GM12878 (cell line): Measurements from ENCODE around the gene PCIF1.

ENCODE experiments used
- BCL11A ChIP-seq: IDR thresholded peaks from 2 replicates; pipeline ENCODE4 v1.6.1; 2011; ENCODE audit warnings: low read depth, low read length
- BMI1 ChIP-seq: fragments of 450-650 bp; IDR thresholded peaks from 2 replicates; pipeline ENCODE4 v1.6.1; 2016; ENCODE audit warnings: mild to moderate bottlenecking, moderate library complexity, borderline replicate concordance
- CHD1 ChIP-seq: IDR thresholded peaks from 2 replicates; pipeline ENCODE4 v1.6.1; 2012; ENCODE audit warnings: low read depth, low read length, improper control_type of control experiment
- JUNB ChIP-seq: IDR thresholded peaks from 2 replicates; pipeline ENCODE4 v1.6.1; 2016; ENCODE audit warnings: antibody characterized with exemption, mild to moderate bottlenecking
- JUND ChIP-seq: IDR thresholded peaks from 2 replicates; pipeline ENCODE4 v1.6.1; 2012; ENCODE audit warnings: low read depth, mild to moderate bottlenecking, low read length, improper control_type of control experiment, moderate library complexity
- KAT2A ChIP-seq: conservative IDR thresholded peaks from 2 replicates; pipeline ENCODE4 v1.6.1; 2011; ENCODE audit warnings: low read depth, low read length; ENCODE audit not compliant: control insufficient read depth
- RAD21 ChIP-seq: IDR thresholded peaks from 2 replicates; pipeline ENCODE4 v1.6.1; 2011; ENCODE audit warnings: mild to moderate bottlenecking, low read depth, low read length, moderate library complexity; ENCODE audit not compliant: insufficient read depth
- RAD51 ChIP-seq: fragments of 450-650 bp; IDR thresholded peaks from 2 replicates; pipeline ENCODE4 v1.6.1; 2016; ENCODE audit warnings: moderate library complexity, mild to moderate bottlenecking, inconsistent platforms
- SIN3A ChIP-seq: IDR thresholded peaks from 2 replicates; pipeline ENCODE4 v1.6.1; 2012; ENCODE audit warnings: low read depth, low read length, improper control_type of control experiment
- SMC3 ChIP-seq: IDR thresholded peaks from 2 replicates; pipeline ENCODE4 v1.6.1; 2011; ENCODE audit warnings: low read length, improper control_type of control experiment, borderline replicate concordance
- TAF1 ChIP-seq: IDR thresholded peaks from 2 replicates; pipeline ENCODE4 v1.6.1; 2011; ENCODE audit warnings: mild to moderate bottlenecking, low read depth, low read length, borderline replicate concordance
- TF ChIP-seq, protein P1 (sequence below), 3 experiments: IDR thresholded peaks in 2 of 3; conservative IDR thresholded peaks in 1 of 3; 2 replicates each; pipeline ENCODE4 v1.5.1; 2011; ENCODE audit warnings: low read depth in 3 of 3, low read length in 3 of 3, mild to moderate bottlenecking in 3 of 3, control low read depth in 2 of 3, moderate library complexity in 2 of 3, inconsistent platforms in 1 of 3, mixed read lengths in 1 of 3; ENCODE audit not compliant: control insufficient read depth in 2 of 3, insufficient read depth in 1 of 3; ENCODE audit errors: extremely low read depth in 1 of 3
- TF ChIP-seq, protein P2 (sequence below): fragments of 450-650 bp; IDR thresholded peaks from 2 replicates; pipeline ENCODE4 v1.6.1; 2017; ENCODE audit warnings: mild to moderate bottlenecking, low read depth, inconsistent platforms; ENCODE audit not compliant: poor library complexity, severe bottlenecking
- TF ChIP-seq, protein P3 (sequence below): fragments of 150-350 bp; IDR thresholded peaks from 2 replicates; pipeline ENCODE4 v1.6.1; 2014; ENCODE audit warnings: mild to moderate bottlenecking, low read depth, low read length

DNA sequence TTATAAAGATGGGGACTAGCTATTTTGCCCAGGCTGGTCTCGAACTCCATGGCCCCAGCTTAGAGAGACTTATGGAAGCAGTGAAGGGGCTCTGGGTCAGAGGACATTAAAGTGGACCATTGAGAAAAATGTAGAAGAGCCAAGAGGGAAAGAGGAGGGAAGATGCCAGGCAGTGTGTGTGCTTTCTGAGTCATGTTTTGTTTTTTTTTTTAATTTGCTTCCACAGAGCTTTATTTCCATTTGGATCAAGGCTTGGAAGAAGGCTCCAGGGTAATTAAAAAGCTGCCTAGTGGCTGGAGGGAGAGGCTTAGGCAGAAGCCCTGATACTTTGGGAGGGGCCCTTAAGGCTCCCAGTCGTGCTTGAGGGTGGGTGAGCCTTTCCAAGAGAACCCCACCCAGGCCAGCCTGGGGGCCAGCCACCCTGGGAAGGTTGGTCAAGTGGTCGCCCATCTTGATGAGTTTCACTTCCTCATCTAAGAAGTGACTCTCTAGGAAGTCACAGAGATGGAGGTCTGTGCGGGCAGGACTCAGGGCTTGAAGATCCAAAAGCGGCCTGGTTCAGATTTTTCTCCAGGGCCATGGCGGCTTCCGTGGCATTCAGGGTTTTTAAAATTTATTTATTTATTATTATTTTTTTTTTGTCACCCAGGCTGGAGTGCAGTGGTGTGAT, 40.5 kb downstream of the PCIF1 start:
- TF ChIP-seq, protein P1, sequence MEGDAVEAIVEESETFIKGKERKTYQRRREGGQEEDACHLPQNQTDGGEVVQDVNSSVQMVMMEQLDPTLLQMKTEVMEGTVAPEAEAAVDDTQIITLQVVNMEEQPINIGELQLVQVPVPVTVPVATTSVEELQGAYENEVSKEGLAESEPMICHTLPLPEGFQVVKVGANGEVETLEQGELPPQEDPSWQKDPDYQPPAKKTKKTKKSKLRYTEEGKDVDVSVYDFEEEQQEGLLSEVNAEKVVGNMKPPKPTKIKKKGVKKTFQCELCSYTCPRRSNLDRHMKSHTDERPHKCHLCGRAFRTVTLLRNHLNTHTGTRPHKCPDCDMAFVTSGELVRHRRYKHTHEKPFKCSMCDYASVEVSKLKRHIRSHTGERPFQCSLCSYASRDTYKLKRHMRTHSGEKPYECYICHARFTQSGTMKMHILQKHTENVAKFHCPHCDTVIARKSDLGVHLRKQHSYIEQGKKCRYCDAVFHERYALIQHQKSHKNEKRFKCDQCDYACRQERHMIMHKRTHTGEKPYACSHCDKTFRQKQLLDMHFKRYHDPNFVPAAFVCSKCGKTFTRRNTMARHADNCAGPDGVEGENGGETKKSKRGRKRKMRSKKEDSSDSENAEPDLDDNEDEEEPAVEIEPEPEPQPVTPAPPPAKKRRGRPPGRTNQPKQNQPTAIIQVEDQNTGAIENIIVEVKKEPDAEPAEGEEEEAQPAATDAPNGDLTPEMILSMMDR (IDR thresholded peaks at IDR 0.05 in 2 of 3, conservative IDR thresholded peaks at IDR 0.05 in 1 of 3; ENCODE audit: control insufficient read depth in 2 of 3, extremely low read depth in 1 of 3, insufficient read depth in 1 of 3, low read depth in 3 of 3, low read length in 3 of 3), result no peak
- TF ChIP-seq KAT2A (no peak), BCL11A (no peak), RAD51 (no peak), SIN3A (no peak), JUND (no peak), BMI1 (no peak), RAD21 (no peak), TAF1 (no peak), CHD1 (no peak), SMC3 (no peak), JUNB (no peak)
- TF ChIP-seq, protein P2, sequence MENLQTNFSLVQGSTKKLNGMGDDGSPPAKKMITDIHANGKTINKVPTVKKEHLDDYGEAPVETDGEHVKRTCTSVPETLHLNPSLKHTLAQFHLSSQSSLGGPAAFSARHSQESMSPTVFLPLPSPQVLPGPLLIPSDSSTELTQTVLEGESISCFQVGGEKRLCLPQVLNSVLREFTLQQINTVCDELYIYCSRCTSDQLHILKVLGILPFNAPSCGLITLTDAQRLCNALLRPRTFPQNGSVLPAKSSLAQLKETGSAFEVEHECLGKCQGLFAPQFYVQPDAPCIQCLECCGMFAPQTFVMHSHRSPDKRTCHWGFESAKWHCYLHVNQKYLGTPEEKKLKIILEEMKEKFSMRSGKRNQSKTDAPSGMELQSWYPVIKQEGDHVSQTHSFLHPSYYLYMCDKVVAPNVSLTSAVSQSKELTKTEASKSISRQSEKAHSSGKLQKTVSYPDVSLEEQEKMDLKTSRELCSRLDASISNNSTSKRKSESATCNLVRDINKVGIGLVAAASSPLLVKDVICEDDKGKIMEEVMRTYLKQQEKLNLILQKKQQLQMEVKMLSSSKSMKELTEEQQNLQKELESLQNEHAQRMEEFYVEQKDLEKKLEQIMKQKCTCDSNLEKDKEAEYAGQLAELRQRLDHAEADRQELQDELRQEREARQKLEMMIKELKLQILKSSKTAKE, result no peak
- TF ChIP-seq, protein P3, sequence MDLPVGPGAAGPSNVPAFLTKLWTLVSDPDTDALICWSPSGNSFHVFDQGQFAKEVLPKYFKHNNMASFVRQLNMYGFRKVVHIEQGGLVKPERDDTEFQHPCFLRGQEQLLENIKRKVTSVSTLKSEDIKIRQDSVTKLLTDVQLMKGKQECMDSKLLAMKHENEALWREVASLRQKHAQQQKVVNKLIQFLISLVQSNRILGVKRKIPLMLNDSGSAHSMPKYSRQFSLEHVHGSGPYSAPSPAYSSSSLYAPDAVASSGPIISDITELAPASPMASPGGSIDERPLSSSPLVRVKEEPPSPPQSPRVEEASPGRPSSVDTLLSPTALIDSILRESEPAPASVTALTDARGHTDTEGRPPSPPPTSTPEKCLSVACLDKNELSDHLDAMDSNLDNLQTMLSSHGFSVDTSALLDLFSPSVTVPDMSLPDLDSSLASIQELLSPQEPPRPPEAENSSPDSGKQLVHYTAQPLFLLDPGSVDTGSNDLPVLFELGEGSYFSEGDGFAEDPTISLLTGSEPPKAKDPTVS, result no peak
